ENCODE results near the gene ZNF184.

ZNF184 gene

DNA sequence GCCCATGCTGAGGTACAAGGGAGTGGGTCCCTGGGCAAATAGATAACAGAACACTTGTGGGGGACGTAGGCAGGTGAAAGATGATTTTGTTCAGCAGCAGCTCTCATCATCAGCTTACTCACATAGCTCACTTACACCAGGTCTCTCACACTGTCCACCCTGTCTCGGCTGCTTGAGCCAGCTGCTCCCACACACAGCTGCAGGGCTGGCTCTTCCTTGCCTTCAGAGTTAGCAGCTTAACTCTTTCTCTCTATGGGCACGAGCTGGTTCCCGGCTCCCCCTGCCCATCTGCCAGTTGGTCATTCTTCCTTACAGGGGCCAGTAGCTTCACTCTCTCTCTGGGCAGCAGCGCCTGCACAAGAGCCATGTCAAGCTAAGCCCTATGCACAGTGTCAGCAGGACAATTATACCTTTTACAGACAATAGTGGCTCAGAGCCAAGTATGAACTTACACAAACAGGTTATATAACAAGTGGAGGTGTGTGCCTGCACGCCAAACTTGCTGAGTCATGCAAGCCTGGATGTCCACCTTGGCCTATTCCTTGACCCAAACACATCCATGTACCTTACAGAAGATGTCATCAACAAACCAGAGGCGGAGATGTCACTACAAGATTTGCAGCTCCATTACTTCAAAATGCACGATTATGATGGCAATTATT, 65.6 kb downstream of the ZNF184 start:
- Histone ChIP-seq H3K79me2 (ENCODE audit: insufficient read depth, low read length) (no peaks in the 10 kb centered on the region), H3K27me3 (ENCODE audit: insufficient read depth, low read length, poor library complexity, severe bottlenecking) (no peaks in the 10 kb centered on the region), H3K36me3 (ENCODE audit: insufficient read depth, low read length) (no peaks in the 10 kb centered on the region), H3K9ac (ENCODE audit: low read depth, low read length, poor library complexity, severe bottlenecking) (no peak overlapping the region), H4K20me1 (ENCODE audit: insufficient read depth, low read length, poor library complexity, severe bottlenecking) (no peaks in the 10 kb centered on the region), H3K9me2 (replicated peaks; ENCODE audit: low read depth, low read length) (no peaks in the 10 kb centered on the region), H2AFZ (ENCODE audit: low read length) (no peak overlapping the region), H3F3A (ENCODE audit: low read depth) (no peaks in the 10 kb centered on the region), H3K9me3 (ENCODE audit: insufficient read depth, low read depth, low read length) (peaks cover 4% of the 10 kb centered on the region; the same call in 1 of the 2 replicates), H3K4me3 (ENCODE audit: low read length, poor library complexity, severe bottlenecking) (no peak overlapping the region), H3K4me1 (ENCODE audit: insufficient read depth, low read length, poor library complexity, severe bottlenecking) (no peaks in the 10 kb centered on the region), H3K4me2 (ENCODE audit: low read depth, low read length, poor library complexity, severe bottlenecking) (no peak overlapping the region)
- no peak for TF ChIP-seq EZH2phosphoT487 (IDR thresholded peaks at IDR 0.05; ENCODE audit: borderline replicate concordance)
- TF ChIP-seq, protein P1, sequence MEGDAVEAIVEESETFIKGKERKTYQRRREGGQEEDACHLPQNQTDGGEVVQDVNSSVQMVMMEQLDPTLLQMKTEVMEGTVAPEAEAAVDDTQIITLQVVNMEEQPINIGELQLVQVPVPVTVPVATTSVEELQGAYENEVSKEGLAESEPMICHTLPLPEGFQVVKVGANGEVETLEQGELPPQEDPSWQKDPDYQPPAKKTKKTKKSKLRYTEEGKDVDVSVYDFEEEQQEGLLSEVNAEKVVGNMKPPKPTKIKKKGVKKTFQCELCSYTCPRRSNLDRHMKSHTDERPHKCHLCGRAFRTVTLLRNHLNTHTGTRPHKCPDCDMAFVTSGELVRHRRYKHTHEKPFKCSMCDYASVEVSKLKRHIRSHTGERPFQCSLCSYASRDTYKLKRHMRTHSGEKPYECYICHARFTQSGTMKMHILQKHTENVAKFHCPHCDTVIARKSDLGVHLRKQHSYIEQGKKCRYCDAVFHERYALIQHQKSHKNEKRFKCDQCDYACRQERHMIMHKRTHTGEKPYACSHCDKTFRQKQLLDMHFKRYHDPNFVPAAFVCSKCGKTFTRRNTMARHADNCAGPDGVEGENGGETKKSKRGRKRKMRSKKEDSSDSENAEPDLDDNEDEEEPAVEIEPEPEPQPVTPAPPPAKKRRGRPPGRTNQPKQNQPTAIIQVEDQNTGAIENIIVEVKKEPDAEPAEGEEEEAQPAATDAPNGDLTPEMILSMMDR (conservative IDR thresholded peaks at IDR 0.05; ENCODE audit: low read length), result no peak

DNA sequence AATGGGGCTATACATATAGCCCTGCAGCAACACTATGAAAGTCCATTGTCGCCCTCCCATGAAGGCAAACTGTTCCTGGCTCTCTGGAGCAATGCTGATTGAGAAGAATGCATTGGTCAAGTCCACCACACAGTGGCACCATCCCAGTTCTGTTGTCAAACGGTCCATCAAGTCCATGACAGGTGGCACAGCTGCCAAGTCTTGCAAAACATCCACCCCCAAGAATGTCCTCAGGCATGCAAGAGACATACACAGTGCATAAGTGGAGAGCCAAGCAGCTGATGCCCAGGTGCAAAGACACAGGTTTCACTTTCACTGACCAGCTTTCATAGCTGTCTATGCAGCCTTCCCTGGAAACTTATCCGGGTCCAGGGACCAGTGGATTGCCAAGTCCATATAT, 66.8 kb downstream of the ZNF184 start:
- Histone ChIP-seq H3K4me2 (ENCODE audit: low read depth, low read length, poor library complexity, severe bottlenecking) (no peak overlapping the region), H3K27me3 (ENCODE audit: insufficient read depth, low read length, poor library complexity, severe bottlenecking) (no peaks in the 10 kb centered on the region), H3K4me3 (ENCODE audit: low read length, poor library complexity, severe bottlenecking) (no peak overlapping the region), H3F3A (ENCODE audit: low read depth) (no peaks in the 10 kb centered on the region), H3K9me3 (ENCODE audit: insufficient read depth, low read depth, low read length) (peaks cover 2% of the 10 kb centered on the region; the same call in 1 of the 2 replicates), H3K79me2 (ENCODE audit: insufficient read depth, low read length) (no peaks in the 10 kb centered on the region), H3K9ac (ENCODE audit: low read depth, low read length, poor library complexity, severe bottlenecking) (no peak overlapping the region), H3K4me1 (ENCODE audit: insufficient read depth, low read length, poor library complexity, severe bottlenecking) (no peaks in the 10 kb centered on the region), H3K36me3 (ENCODE audit: insufficient read depth, low read length) (no peaks in the 10 kb centered on the region), H2AFZ (ENCODE audit: low read length) (no peak overlapping the region), H3K9me2 (replicated peaks; ENCODE audit: low read depth, low read length) (no peaks in the 10 kb centered on the region), H4K20me1 (ENCODE audit: insufficient read depth, low read length, poor library complexity, severe bottlenecking) (no peaks in the 10 kb centered on the region)
- TF ChIP-seq, protein P1 (conservative IDR thresholded peaks at IDR 0.05; ENCODE audit: low read length), result no peak
- no peak for TF ChIP-seq EZH2phosphoT487 (IDR thresholded peaks at IDR 0.05; ENCODE audit: borderline replicate concordance)

DNA sequence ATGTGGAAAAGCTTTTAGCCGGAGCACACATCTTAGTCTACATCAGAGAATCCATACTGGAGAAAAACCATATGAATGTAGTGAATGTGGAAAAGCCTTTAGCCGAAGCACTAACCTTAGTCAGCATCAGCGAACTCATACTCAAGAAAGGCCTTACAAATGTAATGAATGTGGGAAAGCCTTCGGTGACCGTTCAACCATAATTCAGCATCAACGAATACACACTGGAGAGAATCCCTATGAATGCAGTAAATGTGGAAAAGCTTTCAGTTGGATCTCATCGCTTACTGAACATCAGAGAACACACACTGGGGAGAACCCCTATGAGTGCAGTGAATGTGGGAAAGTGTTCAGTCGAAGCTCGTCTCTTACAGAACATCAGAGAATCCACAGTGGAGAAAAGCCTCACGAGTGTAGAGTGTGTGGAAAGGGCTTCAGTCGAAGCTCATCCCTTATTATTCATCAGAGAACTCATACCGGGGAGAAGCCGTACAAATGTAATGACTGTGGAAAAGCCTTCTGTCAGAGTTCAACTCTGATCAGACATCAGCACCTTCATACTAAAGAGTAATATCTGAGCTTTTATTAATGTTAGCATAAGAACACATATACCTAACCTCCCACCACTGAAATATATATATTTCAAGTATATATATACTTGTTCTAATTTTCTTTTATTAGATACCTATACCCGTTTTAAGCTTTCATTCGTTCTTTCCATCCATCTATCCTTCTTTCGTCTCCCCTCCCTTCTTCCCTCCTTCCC, 71.8 kb downstream of the ZNF184 start:
- Histone ChIP-seq H2AFZ (ENCODE audit: low read length) (no peak overlapping the region), H4K20me1 (ENCODE audit: insufficient read depth, low read length, poor library complexity, severe bottlenecking) (no peaks in the 10 kb centered on the region), H3K9me3 (ENCODE audit: insufficient read depth, low read depth, low read length) (peaks cover 7% of the 10 kb centered on the region), H3K9ac (ENCODE audit: low read depth, low read length, poor library complexity, severe bottlenecking) (no peak overlapping the region), H3K36me3 (ENCODE audit: insufficient read depth, low read length) (no peaks in the 10 kb centered on the region), H3K4me3 (ENCODE audit: low read length, poor library complexity, severe bottlenecking) (no peak overlapping the region), H3F3A (ENCODE audit: low read depth) (no peaks in the 10 kb centered on the region), H3K79me2 (ENCODE audit: insufficient read depth, low read length) (no peaks in the 10 kb centered on the region), H3K4me1 (ENCODE audit: insufficient read depth, low read length, poor library complexity, severe bottlenecking) (no peaks in the 10 kb centered on the region), H3K27me3 (ENCODE audit: insufficient read depth, low read length, poor library complexity, severe bottlenecking) (no peaks in the 10 kb centered on the region), H3K4me2 (ENCODE audit: low read depth, low read length, poor library complexity, severe bottlenecking) (no peak overlapping the region), H3K9me2 (replicated peaks; ENCODE audit: low read depth, low read length) (no peaks in the 10 kb centered on the region)
- TF ChIP-seq, protein P1 (conservative IDR thresholded peaks at IDR 0.05; ENCODE audit: low read length), result no peak
- no peak for TF ChIP-seq EZH2phosphoT487 (IDR thresholded peaks at IDR 0.05; ENCODE audit: borderline replicate concordance)
